ENCODE results near the gene SULT4A1. TPM values are rescaled to one million over a fixed set of nuclear protein-coding genes. Genes with fewer than 3 reads are reported as not detected.

Gene SULT4A1
- total and polyA plus RNA-seq, 10 of the 15 experiments (the other 5 are each of a cell fraction or from before 2014, with no cell fraction given) = not detected

DNA sequence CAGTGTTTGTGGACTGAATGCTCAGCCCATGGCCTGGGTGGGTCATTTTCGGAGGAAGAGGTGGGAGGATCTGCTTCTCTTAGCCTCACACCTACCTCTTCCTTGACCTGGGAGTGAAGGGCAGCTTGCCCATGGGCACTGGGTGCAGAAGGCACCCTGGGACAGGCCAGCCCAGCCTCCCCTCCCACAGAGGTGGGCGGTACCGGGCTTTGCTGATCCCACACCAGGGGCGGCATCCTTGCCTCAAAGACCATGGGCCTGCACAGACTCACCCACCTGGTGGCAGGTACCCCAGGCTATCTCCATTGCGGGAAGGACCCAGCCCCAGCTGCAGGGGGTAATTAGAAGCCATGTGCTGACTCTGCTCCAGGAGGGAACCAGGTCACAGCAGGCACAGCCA is 31.0 kb upstream of the SULT4A1 start:
- Histone ChIP-seq H3K27ac (ENCODE audit: control insufficient read depth, insufficient read depth) (no peak overlapping the region), H3K9ac (ENCODE audit: control insufficient read depth, insufficient read depth, low read length) (no peak overlapping the region), H3K27me3 (replicated peaks in 1 of 2; ENCODE audit: control insufficient read depth in 2 of 2, insufficient read depth in 2 of 2, low read length in 1 of 2) (peaks cover 11 to 13% of the 10 kb centered on the region in 2 experiments; a peak in 3 of 4 replicates), H3K79me2 (ENCODE audit: control insufficient read depth, insufficient read depth, low read length) (no peaks in the 10 kb centered on the region), H3K36me3 (ENCODE audit: control insufficient read depth in 2 of 2, insufficient read depth in 2 of 2, low read length in 1 of 2) (no peaks in the 10 kb centered on the region), H3K9me3 (replicated peaks; ENCODE audit: control insufficient read depth, insufficient read depth, low read length) (no peaks in the 10 kb centered on the region), H3K4me2 (ENCODE audit: control insufficient read depth, insufficient read depth) (no peak overlapping the region), H4K20me1 (ENCODE audit: control insufficient read depth, insufficient read depth) (no peaks in the 10 kb centered on the region; the same call in none of the 2 replicates), H3K4me1 (ENCODE audit: control insufficient read depth, insufficient read depth, low read length) (no peaks in the 10 kb centered on the region), H3K4me3 (no peak overlapping the region), H2AFZ (ENCODE audit: control insufficient read depth, low read depth, low read length) (no peak overlapping the region)
- ChIA-PET RAD21 (ENCODE audit: unreplicated experiment) (no interaction called here), SMC1A (ENCODE audit: uncharacterized antibody, unreplicated experiment) (no interaction called here), CTCF (interaction anchor here (1.0 kb wide), 1 partner anchor 10 kb away, joined by 3 read pairs; no protein-coding TSS in a partner anchor), POLR2A (no interaction called here)
- no peak for DNase-seq (ENCODE audit: low read depth, low spot score)
- TF ChIP-seq, protein P1, sequence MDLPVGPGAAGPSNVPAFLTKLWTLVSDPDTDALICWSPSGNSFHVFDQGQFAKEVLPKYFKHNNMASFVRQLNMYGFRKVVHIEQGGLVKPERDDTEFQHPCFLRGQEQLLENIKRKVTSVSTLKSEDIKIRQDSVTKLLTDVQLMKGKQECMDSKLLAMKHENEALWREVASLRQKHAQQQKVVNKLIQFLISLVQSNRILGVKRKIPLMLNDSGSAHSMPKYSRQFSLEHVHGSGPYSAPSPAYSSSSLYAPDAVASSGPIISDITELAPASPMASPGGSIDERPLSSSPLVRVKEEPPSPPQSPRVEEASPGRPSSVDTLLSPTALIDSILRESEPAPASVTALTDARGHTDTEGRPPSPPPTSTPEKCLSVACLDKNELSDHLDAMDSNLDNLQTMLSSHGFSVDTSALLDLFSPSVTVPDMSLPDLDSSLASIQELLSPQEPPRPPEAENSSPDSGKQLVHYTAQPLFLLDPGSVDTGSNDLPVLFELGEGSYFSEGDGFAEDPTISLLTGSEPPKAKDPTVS (IDR thresholded peaks at IDR 0.05; ENCODE audit: low read depth, low read length) = no peak
- TF ChIP-seq PML (IDR thresholded peaks at IDR 0.05; ENCODE audit: low read length) = no peak
- TF ChIP-seq SUPT20H (IDR thresholded peaks at IDR 0.05; ENCODE audit: borderline replicate concordance, control insufficient read depth, low read depth, low read length) = no peak
- TF ChIP-seq YY1 (IDR thresholded peaks at IDR 0.05; ENCODE audit: low read depth, low read length) = no peak
- no peak for TF ChIP-seq BACH1 (IDR thresholded peaks at IDR 0.05; ENCODE audit: borderline replicate concordance)
- no peak for TF ChIP-seq GATAD2B (conservative IDR thresholded peaks at IDR 0.05; ENCODE audit: low read depth)
- TF ChIP-seq, protein P2, sequence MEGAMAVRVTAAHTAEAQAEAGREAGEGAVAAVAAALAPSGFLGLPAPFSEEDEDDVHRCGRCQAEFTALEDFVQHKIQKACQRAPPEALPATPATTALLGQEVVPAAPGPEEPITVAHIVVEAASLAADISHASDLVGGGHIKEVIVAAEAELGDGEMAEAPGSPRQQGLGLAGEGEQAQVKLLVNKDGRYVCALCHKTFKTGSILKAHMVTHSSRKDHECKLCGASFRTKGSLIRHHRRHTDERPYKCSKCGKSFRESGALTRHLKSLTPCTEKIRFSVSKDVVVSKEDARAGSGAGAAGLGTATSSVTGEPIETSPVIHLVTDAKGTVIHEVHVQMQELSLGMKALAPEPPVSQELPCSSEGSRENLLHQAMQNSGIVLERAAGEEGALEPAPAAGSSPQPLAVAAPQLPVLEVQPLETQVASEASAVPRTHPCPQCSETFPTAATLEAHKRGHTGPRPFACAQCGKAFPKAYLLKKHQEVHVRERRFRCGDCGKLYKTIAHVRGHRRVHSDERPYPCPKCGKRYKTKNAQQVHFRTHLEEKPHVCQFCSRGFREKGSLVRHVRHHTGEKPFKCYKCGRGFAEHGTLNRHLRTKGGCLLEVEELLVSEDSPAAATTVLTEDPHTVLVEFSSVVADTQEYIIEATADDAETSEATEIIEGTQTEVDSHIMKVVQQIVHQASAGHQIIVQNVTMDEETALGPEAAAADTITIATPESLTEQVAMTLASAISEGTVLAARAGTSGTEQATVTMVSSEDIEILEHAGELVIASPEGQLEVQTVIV (IDR thresholded peaks at IDR 0.05; ENCODE audit: borderline replicate concordance, partially characterized antibody) = no peak
- TF ChIP-seq, protein P3, sequence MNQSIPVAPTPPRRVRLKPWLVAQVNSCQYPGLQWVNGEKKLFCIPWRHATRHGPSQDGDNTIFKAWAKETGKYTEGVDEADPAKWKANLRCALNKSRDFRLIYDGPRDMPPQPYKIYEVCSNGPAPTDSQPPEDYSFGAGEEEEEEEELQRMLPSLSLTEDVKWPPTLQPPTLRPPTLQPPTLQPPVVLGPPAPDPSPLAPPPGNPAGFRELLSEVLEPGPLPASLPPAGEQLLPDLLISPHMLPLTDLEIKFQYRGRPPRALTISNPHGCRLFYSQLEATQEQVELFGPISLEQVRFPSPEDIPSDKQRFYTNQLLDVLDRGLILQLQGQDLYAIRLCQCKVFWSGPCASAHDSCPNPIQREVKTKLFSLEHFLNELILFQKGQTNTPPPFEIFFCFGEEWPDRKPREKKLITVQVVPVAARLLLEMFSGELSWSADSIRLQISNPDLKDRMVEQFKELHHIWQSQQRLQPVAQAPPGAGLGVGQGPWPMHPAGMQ (IDR thresholded peaks at IDR 0.05; ENCODE audit: borderline replicate concordance) = no peak
- no peak for TF ChIP-seq SIN3A (IDR thresholded peaks at IDR 0.05; ENCODE audit: low read depth, low read length)
- TF ChIP-seq TCF12 (IDR thresholded peaks at IDR 0.05; ENCODE audit: low read depth, low read length) = no peak
- TF ChIP-seq ZNF384 (IDR thresholded peaks at IDR 0.05; ENCODE audit: borderline replicate concordance, low read depth, low read length) = no peak
- TF ChIP-seq, protein P4, sequence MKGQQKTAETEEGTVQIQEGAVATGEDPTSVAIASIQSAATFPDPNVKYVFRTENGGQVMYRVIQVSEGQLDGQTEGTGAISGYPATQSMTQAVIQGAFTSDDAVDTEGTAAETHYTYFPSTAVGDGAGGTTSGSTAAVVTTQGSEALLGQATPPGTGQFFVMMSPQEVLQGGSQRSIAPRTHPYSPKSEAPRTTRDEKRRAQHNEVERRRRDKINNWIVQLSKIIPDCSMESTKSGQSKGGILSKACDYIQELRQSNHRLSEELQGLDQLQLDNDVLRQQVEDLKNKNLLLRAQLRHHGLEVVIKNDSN (IDR thresholded peaks at IDR 0.05; ENCODE audit: borderline replicate concordance, extremely low read length, insufficient read depth, low read depth, low read length) = no peak
- no peak for TF ChIP-seq FOS (IDR thresholded peaks at IDR 0.05; ENCODE audit: borderline replicate concordance, extremely low read depth, insufficient read length)
- no peak for TF ChIP-seq ZNF622 (IDR thresholded peaks at IDR 0.05)
- TF ChIP-seq YBX1 (IDR thresholded peaks at IDR 0.05) = no peak
- WGBS (ENCODE audit: insufficient coverage, insufficient replicate concordance, low lambda C conversion rate, missing lambda C conversion rate) = 0% methylated on average over 5 of the region's 5 CpGs
- FAIRE-seq = no peak
- in situ Hi-C loops (cut with MboI) (no loop called here), intact Hi-C loops (cut with micrococcal nuclease; ENCODE audit: unreplicated experiment) (no loop called here)
- no TSS peak for BruUV-seq (replicated peaks)
- ATAC-seq = no peak

Data from GM12878 (cell line).